ENCODE measurements around the gene DEGS2. TPM values are rescaled to one million over a fixed set of nuclear protein-coding genes. Genes with fewer than 3 reads are reported as not detected.

The DEGS2 gene
- total RNA-seq, 1 donor from 2014 or later = 2.5 TPM

GRCh38 chr14:100193417-100194357 is 34.2 kb upstream of the DEGS2 start:
- ChIA-PET POLR2A (interaction anchor here (0.7 to 2.2 kb wide), 19 partner anchors 11 to 510 kb away, joined by 3 to 18 read pairs (median 5); partner anchors contain the start of genes CYP46A1, DEGS2 and EVL), CTCF (interaction anchor here (0.7 to 3.1 kb wide), 31 partner anchors 8 to 211 kb away, joined by 3 to 36 read pairs (median 5); partner anchors contain the start of genes DEGS2 and EVL)
- Mint-ChIP-seq H3K4me1 (peaks cover 5% of the 10 kb centered on the region), H3K36me3 (ENCODE audit: low read depth) (no peaks in the 10 kb centered on the region), H3K27me3 (no peaks in the 10 kb centered on the region), H3K4me3 (peak overlapping the region; percentile 68), H3K27ac (peak overlapping the region; percentile 85), H3K9me3 (no peaks in the 10 kb centered on the region)
- ATAC-seq (ENCODE audit: low read depth) (peak; percentile 2), DNase-seq (no peak)
- intact Hi-C loops (cut with micrococcal nuclease) = loop anchor here (1.0 to 5.0 kb wide), 14 partner anchors 21 to 511 kb away; partner anchors contain the start of genes DEGS2, EVL and WDR25
- TF ChIP-seq CTCF (IDR thresholded peaks at IDR 0.05) = no peak

DNA sequence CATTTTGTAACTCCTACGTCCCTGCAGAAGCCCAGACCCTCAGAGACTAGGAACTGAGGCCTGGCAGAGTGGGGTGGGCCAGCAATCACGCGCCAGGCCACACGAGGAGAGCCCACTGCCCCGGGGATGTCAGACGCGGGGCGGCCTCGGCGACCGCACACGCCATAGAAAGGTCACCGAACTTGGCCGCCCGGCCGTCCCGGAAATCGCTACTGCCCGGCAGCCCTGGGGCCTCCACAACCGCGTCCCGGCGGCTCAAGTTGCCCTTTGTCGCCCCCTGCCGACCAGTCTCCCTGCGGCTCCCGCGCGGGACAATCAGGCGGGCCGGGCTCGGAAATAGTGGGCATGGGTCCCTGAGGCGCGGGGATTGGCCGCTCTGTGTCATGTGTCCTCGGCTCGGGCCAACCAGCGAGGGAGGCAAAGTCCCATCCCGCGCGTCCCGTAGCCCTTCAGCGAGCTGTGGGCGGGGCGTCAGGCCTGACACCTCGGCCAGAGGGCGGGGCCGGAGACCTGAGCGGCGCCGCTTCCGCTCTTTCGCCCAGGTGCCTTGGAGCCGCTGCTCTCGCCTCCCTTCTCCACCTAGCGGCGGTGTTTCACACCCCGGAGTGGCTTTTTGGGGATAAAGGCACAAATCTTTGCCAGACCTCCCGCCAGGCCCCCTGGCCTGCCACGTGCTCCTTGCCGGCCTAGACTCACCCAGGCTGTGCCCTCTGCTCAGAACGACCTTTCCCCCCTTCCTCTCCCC is 33.4 kb upstream of the DEGS2 start:
- Mint-ChIP-seq H3K9me3 (no peaks in the 10 kb centered on the region), H3K4me1 (peaks cover 5% of the 10 kb centered on the region), H3K27me3 (no peaks in the 10 kb centered on the region), H3K36me3 (ENCODE audit: low read depth) (no peaks in the 10 kb centered on the region), H3K4me3 (peak overlapping the region; percentile 75), H3K27ac (peak overlapping the region; percentile 85)
- ATAC-seq (ENCODE audit: low read depth) = peak; percentile 99
- POLR2A ChIA-PET = interaction anchor here (0.6 to 2.2 kb wide), 21 partner anchors 12 to 509 kb away, joined by 3 to 18 read pairs (median 5); partner anchors contain the start of genes CYP46A1, DEGS2 and EVL
- no peak for TF ChIP-seq CTCF (IDR thresholded peaks at IDR 0.05)
- peak; percentile 98 for DNase-seq
- intact Hi-C loops (cut with micrococcal nuclease) = loop anchor here (1.0 to 5.0 kb wide), 15 partner anchors 21 to 510 kb away; partner anchors contain the start of genes DEGS2, EVL and WDR25
- CTCF ChIA-PET = interaction anchor here (0.7 to 3.1 kb wide), 31 partner anchors 9 to 210 kb away, joined by 3 to 36 read pairs (median 5); partner anchors contain the start of genes DEGS2 and EVL

DNA sequence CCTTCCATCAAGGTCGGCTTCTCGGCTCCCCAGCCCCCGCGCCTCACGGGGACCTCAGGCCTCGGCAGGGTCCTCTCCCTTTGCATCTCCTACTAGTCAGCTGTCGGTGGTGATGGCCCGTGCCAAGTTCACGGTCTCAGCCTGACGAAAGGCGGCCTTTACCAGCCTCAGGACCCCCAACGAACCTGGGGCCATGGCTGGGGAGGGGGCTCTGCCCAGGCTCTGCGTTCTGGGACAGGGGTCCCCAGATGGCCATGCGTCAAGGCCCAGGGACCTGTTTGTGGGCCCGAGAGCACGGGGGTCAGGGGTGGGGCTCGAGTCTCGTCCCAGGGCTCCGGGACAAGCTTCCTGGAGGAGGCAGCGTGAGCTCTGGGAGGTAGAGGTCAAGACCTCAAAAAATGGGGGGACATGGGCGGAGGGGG is 32.8 kb upstream of the DEGS2 start:
- ATAC-seq (ENCODE audit: low read depth) (no peak), DNase-seq (no peak)
- no peaks in the 10 kb centered on the region for H3K9me3 Mint-ChIP-seq
- TF ChIP-seq CTCF (IDR thresholded peaks at IDR 0.05) = no peak
- ChIA-PET CTCF (interaction anchor here (0.9 to 3.1 kb wide), 26 partner anchors 23 to 209 kb away, joined by 3 to 36 read pairs (median 6); partner anchors contain the start of genes DEGS2 and EVL), POLR2A (interaction anchor here (0.6 to 2.2 kb wide), 19 partner anchors 12 to 508 kb away, joined by 3 to 18 read pairs (median 5); partner anchors contain the start of genes CYP46A1, DEGS2 and EVL)
- H3K27ac Mint-ChIP-seq = peak overlapping the region; percentile 85
- intact Hi-C loops (cut with micrococcal nuclease) = loop anchor here (1.0 to 5.0 kb wide), 4 partner anchors 45 to 509 kb away; partner anchors contain the start of gene EVL
- no peaks in the 10 kb centered on the region for H3K36me3 Mint-ChIP-seq (ENCODE audit: low read depth)
- peak overlapping the region; percentile 75 for H3K4me3 Mint-ChIP-seq
- H3K4me1 Mint-ChIP-seq = peaks cover 5% of the 10 kb centered on the region
- no peaks in the 10 kb centered on the region for H3K27me3 Mint-ChIP-seq

- peaks cover 5% of the 10 kb centered on the region for H3K4me1 Mint-ChIP-seq
- ChIA-PET CTCF (interaction anchor here (1.1 to 3.1 kb wide), 12 partner anchors 34 to 209 kb away, joined by 3 to 36 read pairs (median 8); partner anchors contain the start of gene EVL), POLR2A (interaction anchor here (0.6 to 2.2 kb wide), 6 partner anchors 13 to 122 kb away, joined by 3 to 18 read pairs (median 5); partner anchors contain the start of gene DEGS2)
- H3K27ac Mint-ChIP-seq = no peak overlapping the region
- no peak overlapping the region for H3K4me3 Mint-ChIP-seq
- TF ChIP-seq CTCF (IDR thresholded peaks at IDR 0.05) = no peak
- H3K9me3 Mint-ChIP-seq = no peaks in the 10 kb centered on the region
- H3K36me3 Mint-ChIP-seq (ENCODE audit: low read depth) = no peaks in the 10 kb centered on the region
- intact Hi-C loops (cut with micrococcal nuclease) = loop anchor here (1.0 to 5.0 kb wide), 4 partner anchors 44 to 509 kb away; partner anchors contain the start of gene EVL
- DNase-seq = no peak
- H3K27me3 Mint-ChIP-seq = no peaks in the 10 kb centered on the region
- no peak for ATAC-seq (ENCODE audit: low read depth)
These were observed 32.3 kb upstream of the DEGS2 start for GRCh38 chr14:100191584-100192249.

Data from activated B cell treated with CpG ODN at 0.5 μM for 24 hours (primary cell).